ENCODE results near the gene RRAD.

The RRAD gene

DNA sequence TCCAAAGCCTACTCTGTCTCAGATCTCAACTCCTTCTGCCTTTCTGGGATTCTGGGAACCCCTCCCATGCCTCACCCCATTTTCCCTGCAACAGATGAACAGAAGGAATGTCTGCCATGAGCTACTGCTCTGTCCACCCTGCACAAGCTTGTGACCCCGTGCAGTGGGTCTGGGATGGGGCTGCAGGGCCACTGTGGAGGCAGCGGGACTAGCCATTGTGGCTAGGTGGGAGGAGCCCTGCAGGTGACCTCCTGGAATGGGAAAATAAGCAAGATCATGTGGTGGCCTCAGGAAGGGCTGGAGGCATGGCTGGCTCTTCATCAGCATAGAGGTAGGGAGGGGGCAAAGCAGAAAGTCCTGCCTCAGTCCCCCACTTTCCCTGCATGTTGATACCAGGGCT lies 31.3 kb downstream of the RRAD start:
- DNase-seq (ENCODE audit: extremely low read depth, insufficient read length), result no peak
- Histone ChIP-seq H3K4me3 (replicated peaks; ENCODE audit: low read depth, low read length) (no peak overlapping the region), H3K27me3 (replicated peaks; ENCODE audit: control insufficient read depth, insufficient read depth, low read length) (no peaks in the 10 kb centered on the region), H3K36me3 (ENCODE audit: control insufficient read depth, insufficient read depth, low read length) (no peaks in the 10 kb centered on the region; the same call in none of the 2 replicates)
- TF ChIP-seq, protein P1, sequence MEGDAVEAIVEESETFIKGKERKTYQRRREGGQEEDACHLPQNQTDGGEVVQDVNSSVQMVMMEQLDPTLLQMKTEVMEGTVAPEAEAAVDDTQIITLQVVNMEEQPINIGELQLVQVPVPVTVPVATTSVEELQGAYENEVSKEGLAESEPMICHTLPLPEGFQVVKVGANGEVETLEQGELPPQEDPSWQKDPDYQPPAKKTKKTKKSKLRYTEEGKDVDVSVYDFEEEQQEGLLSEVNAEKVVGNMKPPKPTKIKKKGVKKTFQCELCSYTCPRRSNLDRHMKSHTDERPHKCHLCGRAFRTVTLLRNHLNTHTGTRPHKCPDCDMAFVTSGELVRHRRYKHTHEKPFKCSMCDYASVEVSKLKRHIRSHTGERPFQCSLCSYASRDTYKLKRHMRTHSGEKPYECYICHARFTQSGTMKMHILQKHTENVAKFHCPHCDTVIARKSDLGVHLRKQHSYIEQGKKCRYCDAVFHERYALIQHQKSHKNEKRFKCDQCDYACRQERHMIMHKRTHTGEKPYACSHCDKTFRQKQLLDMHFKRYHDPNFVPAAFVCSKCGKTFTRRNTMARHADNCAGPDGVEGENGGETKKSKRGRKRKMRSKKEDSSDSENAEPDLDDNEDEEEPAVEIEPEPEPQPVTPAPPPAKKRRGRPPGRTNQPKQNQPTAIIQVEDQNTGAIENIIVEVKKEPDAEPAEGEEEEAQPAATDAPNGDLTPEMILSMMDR (IDR thresholded peaks at IDR 0.05; ENCODE audit: insufficient read depth, low read length, poor library complexity, severe bottlenecking), result no peak

DNA sequence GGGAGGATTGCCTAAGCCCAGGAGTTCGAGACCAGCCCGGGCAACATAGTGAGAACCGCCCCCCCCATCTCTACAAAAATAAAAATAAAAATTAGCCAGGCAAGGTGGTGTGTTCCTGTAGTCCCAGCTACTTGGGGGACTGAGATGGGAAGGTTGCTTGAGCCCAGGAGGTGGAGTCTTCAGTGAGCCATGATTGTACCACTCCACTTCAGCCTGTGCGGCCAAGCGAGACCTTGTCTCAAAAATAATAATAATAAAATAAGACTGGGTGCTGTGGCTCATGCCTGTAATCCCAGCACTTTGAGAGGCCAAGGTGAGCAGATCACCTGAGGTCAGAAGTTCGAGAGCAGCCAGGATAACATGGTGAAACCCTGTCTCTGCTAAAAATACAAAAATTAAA lies 33.5 kb downstream of the RRAD start:
- no peak for DNase-seq (ENCODE audit: extremely low read depth, insufficient read length)
- H3K4me3 ChIP-seq (replicated peaks; ENCODE audit: low read depth, low read length), result no peak overlapping the region
- H3K36me3 ChIP-seq (ENCODE audit: control insufficient read depth, insufficient read depth, low read length), result no peaks in the 10 kb centered on the region; the same call in none of the 2 replicates
- no peaks in the 10 kb centered on the region for H3K27me3 ChIP-seq (replicated peaks; ENCODE audit: control insufficient read depth, insufficient read depth, low read length)
- TF ChIP-seq, protein P1 (IDR thresholded peaks at IDR 0.05; ENCODE audit: insufficient read depth, low read length, poor library complexity, severe bottlenecking), result no peak

DNA sequence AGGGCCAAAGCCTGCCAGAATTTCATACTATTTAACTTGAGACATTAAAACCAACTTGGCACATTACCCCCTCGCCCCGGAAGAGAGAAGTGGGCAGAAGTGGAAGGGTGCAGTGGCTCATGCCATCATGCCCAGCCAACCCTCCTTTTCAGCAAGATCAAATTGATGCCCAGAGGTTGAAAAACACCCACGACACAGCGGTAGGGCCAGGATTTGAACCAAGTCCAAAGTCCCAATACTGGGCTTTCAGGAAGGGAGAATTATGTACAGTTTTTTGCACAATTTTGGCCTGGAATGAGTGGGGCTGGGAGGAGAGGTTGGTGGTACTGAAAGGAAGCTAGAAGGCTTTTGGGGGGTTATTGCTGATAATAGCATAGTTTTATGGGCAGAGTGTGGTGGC lies 34.0 kb downstream of the RRAD start:
- TF ChIP-seq, protein P1 (IDR thresholded peaks at IDR 0.05; ENCODE audit: insufficient read depth, low read length, poor library complexity, severe bottlenecking), result no peak
- H3K27me3 ChIP-seq (replicated peaks; ENCODE audit: control insufficient read depth, insufficient read depth, low read length), result no peaks in the 10 kb centered on the region
- no peaks in the 10 kb centered on the region; the same call in none of the 2 replicates for H3K36me3 ChIP-seq (ENCODE audit: control insufficient read depth, insufficient read depth, low read length)
- no peak overlapping the region for H3K4me3 ChIP-seq (replicated peaks; ENCODE audit: low read depth, low read length)
- no peak for DNase-seq (ENCODE audit: extremely low read depth, insufficient read length)

DNA sequence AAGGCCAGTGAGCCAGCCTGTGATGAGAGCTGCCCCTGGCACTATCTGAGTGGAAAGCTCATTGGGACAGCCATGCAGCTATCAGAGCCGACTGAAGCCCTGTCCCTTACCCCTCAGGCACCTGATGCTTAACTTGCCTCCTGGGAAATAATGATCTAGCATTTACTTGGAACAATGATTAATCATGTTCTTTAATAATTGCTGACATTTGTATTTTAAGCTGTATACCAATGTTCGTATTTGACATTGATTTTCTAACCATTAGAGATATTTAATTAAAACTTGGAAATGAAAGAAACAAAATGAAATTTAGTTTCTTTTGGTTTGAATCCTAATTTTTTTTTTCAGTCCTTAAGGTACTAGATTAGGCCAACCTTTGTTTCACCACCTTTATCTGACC lies 34.5 kb downstream of the RRAD start:
- DNase-seq (ENCODE audit: extremely low read depth, insufficient read length), result no peak
- Histone ChIP-seq H3K36me3 (ENCODE audit: control insufficient read depth, insufficient read depth, low read length) (no peaks in the 10 kb centered on the region; the same call in none of the 2 replicates), H3K27me3 (replicated peaks; ENCODE audit: control insufficient read depth, insufficient read depth, low read length) (no peaks in the 10 kb centered on the region), H3K4me3 (replicated peaks; ENCODE audit: low read depth, low read length) (no peak overlapping the region)
- TF ChIP-seq, protein P1 (IDR thresholded peaks at IDR 0.05; ENCODE audit: insufficient read depth, low read length, poor library complexity, severe bottlenecking), result no peak

DNA sequence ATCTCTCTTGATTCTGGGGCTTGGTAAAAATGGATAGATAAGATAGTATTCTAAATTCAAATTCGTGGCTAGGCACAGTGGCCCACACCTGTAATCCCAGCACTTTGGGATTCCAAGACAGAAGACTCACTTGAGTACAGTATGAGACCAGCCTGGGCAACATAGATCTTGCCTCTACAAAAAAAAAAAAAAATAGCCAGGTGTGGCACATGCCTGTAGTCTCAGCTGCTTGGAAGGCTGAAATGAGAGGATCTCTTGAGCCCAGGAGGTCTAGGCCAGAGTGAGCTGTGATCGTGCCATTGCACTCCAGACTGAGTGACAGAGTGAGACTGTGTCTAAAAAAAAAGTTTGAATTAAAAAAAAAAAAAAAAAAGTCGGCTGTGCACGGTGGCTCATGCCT lies 35.7 kb downstream of the RRAD start:
- TF ChIP-seq, protein P1 (IDR thresholded peaks at IDR 0.05; ENCODE audit: insufficient read depth, low read length, poor library complexity, severe bottlenecking), result no peak
- Histone ChIP-seq H3K36me3 (ENCODE audit: control insufficient read depth, insufficient read depth, low read length) (peaks cover 10% of the 10 kb centered on the region), H3K27me3 (replicated peaks; ENCODE audit: control insufficient read depth, insufficient read depth, low read length) (no peaks in the 10 kb centered on the region), H3K4me3 (replicated peaks; ENCODE audit: low read depth, low read length) (no peak overlapping the region)
- no peak for DNase-seq (ENCODE audit: extremely low read depth, insufficient read length)

Measured in GM06990 (cell line).